Measurements from ENCODE around the gene PCBP3.
A peak's percentile ranks its signal among the peaks of the same experiment; 100 is the strongest.

PCBP3 gene

GRCh38 chr21:45643021-45643980 lies at the start of gene PCBP3:
Gene PCBP3 (plus strand): TSS chr21:45643725. CDS start chr21:45850086, 206,361 bp downstream.
- H3K27ac ChIP-seq, result peak within 1 kb of the TSS; percentile 41; the same call in 1 of the 2 replicates
- TF ChIP-seq ZFX (IDR thresholded peaks at IDR 0.05), result no peak
- TF ChIP-seq CTCF (conservative IDR thresholded peaks at IDR 0.05), result no peak

- no peak for TF ChIP-seq ZFX (IDR thresholded peaks at IDR 0.05)
- no peak for TF ChIP-seq CTCF (conservative IDR thresholded peaks at IDR 0.05)
- H3K27ac ChIP-seq, result no peak overlapping the region
These were observed 48.6 kb upstream of the PCBP3 start for GRCh38 chr21:45594721-45595489.

GRCh38 chr21:45595574-45596295 lies 47.8 kb upstream of the PCBP3 start:
- H3K27ac ChIP-seq, result no peak overlapping the region

GRCh38 chr21:45596704-45597318 lies 46.7 kb upstream of the PCBP3 start:
- TF ChIP-seq CTCF (conservative IDR thresholded peaks at IDR 0.05) (peak; percentile 89), ZFX (IDR thresholded peaks at IDR 0.05) (no peak)
- H3K27ac ChIP-seq, result no peak overlapping the region

More at GRCh38 chr21:45595574-45596295, 47.8 kb upstream of the PCBP3 start:
- no peak for TF ChIP-seq ZFX (IDR thresholded peaks at IDR 0.05)
- TF ChIP-seq CTCF (conservative IDR thresholded peaks at IDR 0.05), result no peak

- no peak for TF ChIP-seq ZFX (IDR thresholded peaks at IDR 0.05)
- no peak for TF ChIP-seq CTCF (conservative IDR thresholded peaks at IDR 0.05)
These were observed 45.4 kb upstream of the PCBP3 start for GRCh38 chr21:45598109-45598508.

GRCh38 chr21:45598666-45599065 lies 44.9 kb upstream of the PCBP3 start:
- no peak for TF ChIP-seq CTCF (conservative IDR thresholded peaks at IDR 0.05)
- no peak for TF ChIP-seq ZFX (IDR thresholded peaks at IDR 0.05)
- H3K27ac ChIP-seq, result no peak overlapping the region

More at GRCh38 chr21:45598109-45598508, 45.4 kb upstream of the PCBP3 start:
- H3K27ac ChIP-seq, result no peak overlapping the region

All from C4-2B (cell line).